Calu3 (cell line): ENCODE data around the gene EEIG2. TPM values are rescaled to one million over a fixed set of nuclear protein-coding genes. Genes with fewer than 3 reads are reported as not detected.

ENCODE experiments used
- BruUV-seq: library from RNA; stranded (reverse); fragments of 400-500 nt; replicated peaks from 2 replicates; lab custom pipeline; 2021; lab: Mats Ljungman, UMichigan
- CTCF ChIA-PET: fragments of 300-600 bp; sonication (Branson Sonifier 250); formaldehyde crosslinking; loops from one replicate; lab custom pipeline; 2022; ENCODE audit warnings: antibody characterized with exemption; lab: Charles Lee
- DNase-seq: peaks from one replicate; pipeline ENCODE4 v3.0.0; 2022
- H3K27ac Mint-ChIP-seq: one replicate; pipeline ENCODE4 v1.8.0; 2022; ENCODE audit warnings: mixed read lengths; ENCODE audit not compliant: unreplicated experiment
- H3K27me3 Mint-ChIP-seq: one replicate; pipeline ENCODE4 v1.8.0; 2022; ENCODE audit warnings: mixed read lengths; ENCODE audit not compliant: unreplicated experiment
- H3K36me3 Mint-ChIP-seq: one replicate; pipeline ENCODE4 v1.8.0; 2022; ENCODE audit warnings: mild to moderate bottlenecking, moderate library complexity, mixed read lengths; ENCODE audit not compliant: insufficient read depth, unreplicated experiment
- H3K4me1 Mint-ChIP-seq: one replicate; pipeline ENCODE4 v1.8.0; 2022; ENCODE audit warnings: mild to moderate bottlenecking, low read depth, mixed read lengths; ENCODE audit not compliant: unreplicated experiment
- H3K4me3 Mint-ChIP-seq: one replicate; pipeline ENCODE4 v1.8.0; 2022; ENCODE audit warnings: mild to moderate bottlenecking, low read depth, moderate library complexity, mixed read lengths; ENCODE audit not compliant: unreplicated experiment
- H3K9me3 Mint-ChIP-seq: one replicate; pipeline ENCODE4 v1.8.0; 2022; ENCODE audit warnings: low read depth, mixed read lengths; ENCODE audit not compliant: unreplicated experiment
- intact Hi-C: fragments of 100-400 bp; cut with micrococcal nuclease; formaldehyde crosslinking; loops from one replicate; pipeline ENCODE4 v1.10.0; 2022; ENCODE audit not compliant: unreplicated experiment
- total RNA-seq: library from RNA; stranded (reverse); gene quantifications from 2 replicates; pipeline ENCODE4 v1.2.3, GENCODE V29; 2022
- TF ChIP-seq, protein P1 (sequence below): fragments of 200-600 bp; IDR thresholded peaks from one replicate; pipeline ENCODE4 v1.8.0; 2022; ENCODE audit warnings: antibody characterized with exemption; ENCODE audit not compliant: unreplicated experiment

The EEIG2 gene
- total RNA-seq, 1 experiment from 2014 or later, result 13.6 TPM

GRCh38 chr1:108573183-108573582 is 13.3 kb downstream of the EEIG2 start:
- no peak for DNase-seq
- no peaks in the 10 kb centered on the region for H3K36me3 Mint-ChIP-seq
- no TSS peak for BruUV-seq
- no peaks in the 10 kb centered on the region for H3K27me3 Mint-ChIP-seq
- TF ChIP-seq, protein P1, sequence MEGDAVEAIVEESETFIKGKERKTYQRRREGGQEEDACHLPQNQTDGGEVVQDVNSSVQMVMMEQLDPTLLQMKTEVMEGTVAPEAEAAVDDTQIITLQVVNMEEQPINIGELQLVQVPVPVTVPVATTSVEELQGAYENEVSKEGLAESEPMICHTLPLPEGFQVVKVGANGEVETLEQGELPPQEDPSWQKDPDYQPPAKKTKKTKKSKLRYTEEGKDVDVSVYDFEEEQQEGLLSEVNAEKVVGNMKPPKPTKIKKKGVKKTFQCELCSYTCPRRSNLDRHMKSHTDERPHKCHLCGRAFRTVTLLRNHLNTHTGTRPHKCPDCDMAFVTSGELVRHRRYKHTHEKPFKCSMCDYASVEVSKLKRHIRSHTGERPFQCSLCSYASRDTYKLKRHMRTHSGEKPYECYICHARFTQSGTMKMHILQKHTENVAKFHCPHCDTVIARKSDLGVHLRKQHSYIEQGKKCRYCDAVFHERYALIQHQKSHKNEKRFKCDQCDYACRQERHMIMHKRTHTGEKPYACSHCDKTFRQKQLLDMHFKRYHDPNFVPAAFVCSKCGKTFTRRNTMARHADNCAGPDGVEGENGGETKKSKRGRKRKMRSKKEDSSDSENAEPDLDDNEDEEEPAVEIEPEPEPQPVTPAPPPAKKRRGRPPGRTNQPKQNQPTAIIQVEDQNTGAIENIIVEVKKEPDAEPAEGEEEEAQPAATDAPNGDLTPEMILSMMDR, result no peak
- H3K4me3 Mint-ChIP-seq, result no peak overlapping the region
- CTCF ChIA-PET, result no interaction called here
- H3K4me1 Mint-ChIP-seq, result no peaks in the 10 kb centered on the region
- H3K9me3 Mint-ChIP-seq, result no peaks in the 10 kb centered on the region
- intact Hi-C loops, result no loop called here
- H3K27ac Mint-ChIP-seq, result no peak overlapping the region

GRCh38 chr1:108574008-108574407 is 14.1 kb downstream of the EEIG2 start:
- TF ChIP-seq, protein P1, result no peak
- H3K27me3 Mint-ChIP-seq, result no peaks in the 10 kb centered on the region
- no peak overlapping the region for H3K27ac Mint-ChIP-seq
- intact Hi-C loops, result no loop called here
- BruUV-seq, result no TSS peak
- H3K4me3 Mint-ChIP-seq, result no peak overlapping the region
- no peak for DNase-seq
- H3K4me1 Mint-ChIP-seq, result no peaks in the 10 kb centered on the region
- H3K9me3 Mint-ChIP-seq, result no peaks in the 10 kb centered on the region
- CTCF ChIA-PET, result no interaction called here
- no peaks in the 10 kb centered on the region for H3K36me3 Mint-ChIP-seq

- BruUV-seq, result no TSS peak
- Mint-ChIP-seq H3K36me3 (no peaks in the 10 kb centered on the region), H3K27me3 (no peaks in the 10 kb centered on the region), H3K9me3 (no peaks in the 10 kb centered on the region), H3K4me1 (no peaks in the 10 kb centered on the region), H3K27ac (no peak overlapping the region), H3K4me3 (no peak overlapping the region)
- TF ChIP-seq, protein P1, result no peak
- intact Hi-C loops, result no loop called here
- no peak for DNase-seq
- CTCF ChIA-PET, result no interaction called here
Measured at GRCh38 chr1:108575375-108575774, 15.5 kb downstream of the EEIG2 start.

DNA sequence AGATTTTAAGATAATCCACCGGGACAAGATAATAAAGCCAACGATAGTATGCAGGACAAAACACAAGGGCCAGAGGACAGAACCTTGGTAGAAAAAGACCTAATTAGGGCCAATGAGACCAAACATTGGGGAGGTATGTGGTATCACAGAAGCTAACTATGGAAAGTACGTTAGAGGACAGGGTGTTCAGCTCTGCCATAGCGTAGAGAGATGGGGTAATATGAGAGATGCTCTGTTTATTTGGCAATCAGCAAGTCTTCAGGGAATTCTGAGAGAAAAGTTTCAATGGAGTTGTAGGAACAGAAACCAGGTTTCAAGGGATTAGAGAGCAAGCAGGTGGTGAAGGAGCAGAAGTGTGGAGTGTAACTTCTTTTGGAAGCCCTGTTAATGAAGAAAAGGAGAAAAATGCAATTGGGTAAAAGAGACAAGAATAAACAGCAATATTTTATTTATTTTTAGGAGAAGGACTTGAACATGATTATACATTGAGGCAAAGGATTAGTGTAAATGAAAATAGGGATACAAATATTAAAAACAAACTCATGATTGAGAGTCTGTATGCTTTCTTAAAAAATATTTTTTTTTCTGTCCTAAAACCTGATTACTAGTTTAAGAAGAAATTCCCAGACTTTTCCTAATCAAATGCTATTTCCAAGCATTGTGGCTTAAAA is 24.0 kb downstream of the EEIG2 start:
- Mint-ChIP-seq H3K36me3 (no peaks in the 10 kb centered on the region), H3K27ac (peak overlapping the region; percentile 94), H3K4me3 (peak overlapping the region; percentile 27), H3K9me3 (no peaks in the 10 kb centered on the region), H3K4me1 (peaks cover 31% of the 10 kb centered on the region), H3K27me3 (no peaks in the 10 kb centered on the region)
- no TSS peak for BruUV-seq
- DNase-seq, result no peak
- TF ChIP-seq, protein P1, result no peak
- intact Hi-C loops, result loop anchor here (2.0 kb wide), 1 partner anchor 23 kb away; the partner anchor contains the start of gene EEIG2
- CTCF ChIA-PET, result interaction anchor here (1.0 kb wide), 1 partner anchor 13 kb away, joined by 3 read pairs; no protein-coding TSS in a partner anchor
